Measurements from ENCODE around the gene TPRN. TPM values are rescaled to one million over a fixed set of nuclear protein-coding genes. Genes with fewer than 3 reads are reported as not detected.

The TPRN gene
- total RNA-seq, 1 experiment from 2014 or later, result 24.9 TPM

DNA sequence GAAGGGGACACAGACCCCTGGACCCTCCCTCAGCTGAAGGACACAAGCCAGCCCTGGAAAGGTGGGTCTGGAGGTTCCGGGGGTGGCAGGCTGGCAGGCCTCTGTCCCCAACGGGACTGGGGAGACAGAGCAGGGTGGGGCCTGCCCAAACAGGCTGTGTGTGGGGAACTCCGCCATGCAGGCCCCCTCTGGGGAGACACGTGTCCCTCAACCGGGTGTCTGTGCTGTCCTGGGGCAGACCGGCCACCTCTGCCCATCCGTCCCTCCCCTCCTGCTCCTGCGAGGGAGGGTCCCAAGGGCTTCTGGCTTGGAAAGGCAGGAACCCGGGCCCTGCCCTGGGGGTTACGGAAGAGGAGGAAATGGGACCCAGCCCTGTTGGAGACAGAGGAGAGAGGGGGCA, 31.6 kb upstream of the TPRN start:
- no peaks in the 10 kb centered on the region for H3K36me3 ChIP-seq (ENCODE audit: control insufficient read depth in 1 of 2, insufficient read depth in 2 of 2, low read length in 2 of 2)
- H3K9ac ChIP-seq (ENCODE audit: low read length), result no peak overlapping the region
- TF ChIP-seq TCF7L2 (IDR thresholded peaks at IDR 0.05; ENCODE audit: borderline replicate concordance, extremely low read depth, insufficient read depth, insufficient read length), result no peak
- TF ChIP-seq ZNF274 (IDR thresholded peaks at IDR 0.05; ENCODE audit: low read depth, low read length), result no peak
- no peak for TF ChIP-seq YY1 (IDR thresholded peaks at IDR 0.05; ENCODE audit: extremely low read depth, insufficient replicate concordance, low read depth, low read length)
- no peak for TF ChIP-seq JUND (IDR thresholded peaks at IDR 0.05)
- no peak for TF ChIP-seq FOSL1 (IDR thresholded peaks at IDR 0.05; ENCODE audit: low read depth)
- TF ChIP-seq EZH2 (IDR thresholded peaks at IDR 0.05), result no peak
- no peak for TF ChIP-seq SRF (IDR thresholded peaks at IDR 0.05; ENCODE audit: low read depth)
- TF ChIP-seq POLR2AphosphoS5 (IDR thresholded peaks at IDR 0.05; ENCODE audit: low read depth, low read length), result no peak
- TF ChIP-seq SP1 (IDR thresholded peaks at IDR 0.05; ENCODE audit: low read depth), result no peak
- TF ChIP-seq CEBPB (IDR thresholded peaks at IDR 0.05; ENCODE audit: low read depth), result no peak
- TF ChIP-seq, protein P1, sequence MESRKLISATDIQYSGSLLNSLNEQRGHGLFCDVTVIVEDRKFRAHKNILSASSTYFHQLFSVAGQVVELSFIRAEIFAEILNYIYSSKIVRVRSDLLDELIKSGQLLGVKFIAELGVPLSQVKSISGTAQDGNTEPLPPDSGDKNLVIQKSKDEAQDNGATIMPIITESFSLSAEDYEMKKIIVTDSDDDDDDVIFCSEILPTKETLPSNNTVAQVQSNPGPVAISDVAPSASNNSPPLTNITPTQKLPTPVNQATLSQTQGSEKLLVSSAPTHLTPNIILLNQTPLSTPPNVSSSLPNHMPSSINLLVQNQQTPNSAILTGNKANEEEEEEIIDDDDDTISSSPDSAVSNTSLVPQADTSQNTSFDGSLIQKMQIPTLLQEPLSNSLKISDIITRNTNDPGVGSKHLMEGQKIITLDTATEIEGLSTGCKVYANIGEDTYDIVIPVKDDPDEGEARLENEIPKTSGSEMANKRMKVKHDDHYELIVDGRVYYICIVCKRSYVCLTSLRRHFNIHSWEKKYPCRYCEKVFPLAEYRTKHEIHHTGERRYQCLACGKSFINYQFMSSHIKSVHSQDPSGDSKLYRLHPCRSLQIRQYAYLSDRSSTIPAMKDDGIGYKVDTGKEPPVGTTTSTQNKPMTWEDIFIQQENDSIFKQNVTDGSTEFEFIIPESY (IDR thresholded peaks at IDR 0.05; ENCODE audit: extremely low read depth, insufficient replicate concordance, low read length), result no peak
- BruUV-seq (replicated peaks), result no TSS peak
- peaks cover 20 to 37% of the 10 kb centered on the region in 2 experiments for H3K4me1 ChIP-seq (ENCODE audit: control insufficient read depth in 1 of 2, insufficient read depth in 2 of 2, low read length in 2 of 2)
- POLR2A ChIA-PET, result no interaction called here
- H3K27ac ChIP-seq (ENCODE audit: low read depth, low read length), result no peak overlapping the region
- no peaks in the 10 kb centered on the region for H3K79me2 ChIP-seq (ENCODE audit: insufficient read depth, low read length)
- CTCF ChIA-PET, result no interaction called here
- ATAC-seq, result no peak
- intact Hi-C loops (cut with micrococcal nuclease), result no loop called here
- H3K4me2 ChIP-seq (ENCODE audit: low read length), result no peak overlapping the region
- no peaks in the 10 kb centered on the region for H3K9me2 ChIP-seq (ENCODE audit: insufficient read depth)
- no peak overlapping the region for H2AFZ ChIP-seq (ENCODE audit: low read depth, low read length, poor library complexity, severe bottlenecking)
- no peaks in the 10 kb centered on the region for H3K9me3 ChIP-seq (ENCODE audit: control insufficient read depth in 1 of 2, insufficient read depth in 1 of 2, low read depth in 1 of 2, low read length in 2 of 2)
- DNase-seq (ENCODE audit: low read depth, low spot score), result no peak
- H3K27me3 ChIP-seq (ENCODE audit: insufficient read depth, low read length), result no peaks in the 10 kb centered on the region
- H4K20me1 ChIP-seq (ENCODE audit: insufficient read depth), result no peaks in the 10 kb centered on the region
- RAD21 ChIA-PET (ENCODE audit: low non-redundant PET in 1 of 2, low total read pairs in 2 of 2, uncharacterized antibody in 2 of 2, unreplicated experiment in 2 of 2), result no interaction called here
- H3K4me3 ChIP-seq (replicated peaks in 1 of 2; ENCODE audit: low read depth in 1 of 2, low read length in 2 of 2), result no peak overlapping the region
